T-helper 2 cell treated with Interferon-gamma antibody and Interleukin-4, amounts not matched to agents 5 μg/mL and 100 μg/mL, for 36 hours (primary cell): Measurements from ENCODE around the gene PEF1.

Experiments
- DNase-seq: peaks from one replicate; pipeline ENCODE4 v3.0.0; 2021; ENCODE audit warnings: low spot score
- H3K27ac Mint-ChIP-seq: one replicate; pipeline ENCODE4 v1.8.0; 2021; ENCODE audit warnings: mild to moderate bottlenecking, mixed read lengths
- H3K27me3 Mint-ChIP-seq: one replicate; pipeline ENCODE4 v1.8.0; 2021; ENCODE audit warnings: low read depth, mixed read lengths
- H3K36me3 Mint-ChIP-seq: one replicate; pipeline ENCODE4 v1.8.0; 2021; ENCODE audit warnings: low read depth, mixed read lengths
- H3K4me1 Mint-ChIP-seq: one replicate; pipeline ENCODE4 v1.8.0; 2021; ENCODE audit warnings: low read depth, mixed read lengths
- H3K4me3 Mint-ChIP-seq: one replicate; pipeline ENCODE4 v1.8.0; 2022; ENCODE audit warnings: mild to moderate bottlenecking, moderate library complexity, mixed read lengths
- H3K9me3 Mint-ChIP-seq: one replicate; pipeline ENCODE4 v1.8.0; 2021; ENCODE audit warnings: mixed read lengths

PEF1 gene

DNA sequence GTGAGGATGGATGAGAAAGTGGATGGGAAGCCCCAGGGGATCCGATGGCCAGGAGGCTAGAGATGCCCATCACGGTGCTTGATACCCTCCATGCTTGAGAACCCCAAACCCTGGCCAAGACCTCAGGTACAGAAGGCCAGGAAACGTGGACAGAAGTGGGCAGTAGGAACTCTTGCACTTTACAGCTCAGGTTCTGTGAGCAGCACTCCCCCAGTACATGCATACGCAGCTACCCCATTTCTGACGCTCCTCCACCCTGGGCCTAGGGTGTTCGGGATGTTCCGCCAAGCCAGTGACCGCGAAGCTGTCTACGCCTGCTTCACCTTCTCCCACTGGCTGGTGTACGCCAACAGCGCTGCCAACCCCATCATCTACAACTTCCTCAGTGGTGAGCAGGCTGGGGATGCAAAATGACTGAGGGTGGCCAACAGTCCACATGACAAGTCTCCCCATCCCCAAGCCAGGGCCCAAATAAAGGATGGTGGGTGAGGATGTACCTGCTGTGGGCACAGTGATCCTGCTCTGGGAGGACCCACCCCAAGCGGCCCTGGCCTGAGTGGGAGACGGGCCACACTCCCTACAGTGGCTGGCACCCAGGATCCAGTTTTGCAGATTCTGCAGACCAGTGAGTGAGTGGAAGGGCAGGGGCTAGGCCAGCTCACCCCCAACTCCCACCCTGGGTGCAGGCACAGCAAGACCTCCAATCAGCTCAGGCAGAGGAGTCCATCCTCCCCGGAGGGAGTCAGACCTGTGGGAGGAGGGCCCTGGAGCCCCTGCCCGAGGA lies 19.8 kb downstream of the PEF1 start:
- Mint-ChIP-seq H3K36me3 (peaks cover 7% of the 10 kb centered on the region), H3K4me1 (peaks cover 2% of the 10 kb centered on the region), H3K27ac (no peak overlapping the region), H3K4me3 (no peak overlapping the region), H3K9me3 (no peaks in the 10 kb centered on the region), H3K27me3 (no peaks in the 10 kb centered on the region)
- DNase-seq = no peak

- no peak overlapping the region for H3K27ac Mint-ChIP-seq
- H3K36me3 Mint-ChIP-seq = peaks cover 3% of the 10 kb centered on the region
- H3K4me1 Mint-ChIP-seq = peaks cover 2% of the 10 kb centered on the region
- H3K9me3 Mint-ChIP-seq = no peaks in the 10 kb centered on the region
- no peaks in the 10 kb centered on the region for H3K27me3 Mint-ChIP-seq
- H3K4me3 Mint-ChIP-seq = no peak overlapping the region
- DNase-seq = no peak
Observed at GRCh38 chr1:31624309-31624708, 20.4 kb downstream of the PEF1 start.

GRCh38 chr1:31623365-31623764 lies 21.3 kb downstream of the PEF1 start:
- Mint-ChIP-seq H3K27me3 (peaks cover 3% of the 10 kb centered on the region), H3K4me3 (no peak overlapping the region), H3K27ac (no peak overlapping the region), H3K4me1 (peaks cover 2% of the 10 kb centered on the region), H3K36me3 (peaks cover 2% of the 10 kb centered on the region), H3K9me3 (no peaks in the 10 kb centered on the region)
- DNase-seq = no peak

DNA sequence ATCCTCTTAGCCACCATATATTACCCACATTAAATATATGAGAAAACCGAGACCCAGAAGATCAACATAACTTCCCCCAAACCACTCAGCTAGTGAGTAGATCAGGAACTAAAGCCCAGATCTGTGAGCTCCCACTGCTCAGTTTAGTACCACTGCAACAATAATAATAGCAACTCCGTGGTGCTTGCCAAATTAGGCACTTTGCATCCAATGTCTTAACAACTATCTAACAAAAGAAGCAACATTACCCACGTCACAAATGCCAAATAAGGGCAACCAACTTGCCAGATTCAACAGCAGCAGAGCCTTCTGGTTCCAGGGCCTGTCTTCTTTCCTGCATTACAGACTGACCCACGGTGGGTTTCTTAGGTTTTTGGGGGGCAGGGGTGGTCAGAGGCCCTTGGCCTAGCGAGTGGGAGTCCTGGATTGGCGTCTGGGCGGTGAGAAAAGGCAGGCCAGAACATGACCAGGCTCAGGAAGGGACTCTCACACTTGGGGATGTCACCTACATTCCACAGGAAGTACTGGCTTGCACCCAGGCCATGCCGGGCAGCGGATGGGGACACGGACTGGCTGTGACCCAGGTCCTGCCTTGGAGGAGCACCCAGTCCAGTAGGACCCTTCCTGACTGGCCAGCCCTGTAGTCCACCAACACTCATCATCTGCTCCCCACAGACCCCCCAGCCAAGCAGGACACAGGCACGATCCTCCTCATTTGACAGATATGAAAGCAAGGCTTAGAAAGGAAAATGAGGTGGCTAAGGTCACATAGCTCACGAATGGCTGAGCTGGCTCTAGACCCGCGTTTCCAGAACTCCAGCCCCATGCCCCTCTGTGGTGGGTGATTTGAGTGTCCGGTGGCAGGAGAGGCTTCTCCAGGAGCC lies 22.6 kb downstream of the PEF1 start:
- Mint-ChIP-seq H3K27me3 (peaks cover 9% of the 10 kb centered on the region), H3K4me1 (peaks cover 4% of the 10 kb centered on the region), H3K36me3 (no peaks in the 10 kb centered on the region), H3K4me3 (no peak overlapping the region), H3K27ac (no peak overlapping the region), H3K9me3 (no peaks in the 10 kb centered on the region)
- DNase-seq = no peak

DNA sequence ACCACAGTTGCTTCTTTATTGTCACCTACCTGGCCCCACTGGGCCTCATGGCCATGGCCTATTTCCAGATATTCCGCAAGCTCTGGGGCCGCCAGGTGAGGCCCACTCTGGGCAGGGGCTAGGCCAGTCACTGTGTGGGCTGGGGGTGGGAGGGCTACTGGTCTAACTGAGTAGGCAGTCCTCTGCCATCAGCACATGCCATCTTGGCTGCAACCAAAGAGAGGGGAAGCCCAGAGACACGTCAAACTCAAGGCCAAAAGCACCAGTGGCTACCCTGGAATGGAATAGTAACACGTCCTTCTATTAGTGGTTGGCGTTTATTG lies 23.2 kb downstream of the PEF1 start:
- Mint-ChIP-seq H3K27me3 (peaks cover 15% of the 10 kb centered on the region), H3K36me3 (no peaks in the 10 kb centered on the region), H3K4me3 (no peak overlapping the region), H3K9me3 (no peaks in the 10 kb centered on the region), H3K4me1 (peaks cover 4% of the 10 kb centered on the region), H3K27ac (no peak overlapping the region)
- no peak for DNase-seq

GRCh38 chr1:31620631-31621497 lies 23.8 kb downstream of the PEF1 start:
- H3K27me3 Mint-ChIP-seq = peaks cover 19% of the 10 kb centered on the region
- H3K4me3 Mint-ChIP-seq = no peak overlapping the region
- H3K9me3 Mint-ChIP-seq = no peaks in the 10 kb centered on the region
- H3K4me1 Mint-ChIP-seq = peaks cover 4% of the 10 kb centered on the region
- H3K27ac Mint-ChIP-seq = no peak overlapping the region
- no peak for DNase-seq
- H3K36me3 Mint-ChIP-seq = no peaks in the 10 kb centered on the region

DNA sequence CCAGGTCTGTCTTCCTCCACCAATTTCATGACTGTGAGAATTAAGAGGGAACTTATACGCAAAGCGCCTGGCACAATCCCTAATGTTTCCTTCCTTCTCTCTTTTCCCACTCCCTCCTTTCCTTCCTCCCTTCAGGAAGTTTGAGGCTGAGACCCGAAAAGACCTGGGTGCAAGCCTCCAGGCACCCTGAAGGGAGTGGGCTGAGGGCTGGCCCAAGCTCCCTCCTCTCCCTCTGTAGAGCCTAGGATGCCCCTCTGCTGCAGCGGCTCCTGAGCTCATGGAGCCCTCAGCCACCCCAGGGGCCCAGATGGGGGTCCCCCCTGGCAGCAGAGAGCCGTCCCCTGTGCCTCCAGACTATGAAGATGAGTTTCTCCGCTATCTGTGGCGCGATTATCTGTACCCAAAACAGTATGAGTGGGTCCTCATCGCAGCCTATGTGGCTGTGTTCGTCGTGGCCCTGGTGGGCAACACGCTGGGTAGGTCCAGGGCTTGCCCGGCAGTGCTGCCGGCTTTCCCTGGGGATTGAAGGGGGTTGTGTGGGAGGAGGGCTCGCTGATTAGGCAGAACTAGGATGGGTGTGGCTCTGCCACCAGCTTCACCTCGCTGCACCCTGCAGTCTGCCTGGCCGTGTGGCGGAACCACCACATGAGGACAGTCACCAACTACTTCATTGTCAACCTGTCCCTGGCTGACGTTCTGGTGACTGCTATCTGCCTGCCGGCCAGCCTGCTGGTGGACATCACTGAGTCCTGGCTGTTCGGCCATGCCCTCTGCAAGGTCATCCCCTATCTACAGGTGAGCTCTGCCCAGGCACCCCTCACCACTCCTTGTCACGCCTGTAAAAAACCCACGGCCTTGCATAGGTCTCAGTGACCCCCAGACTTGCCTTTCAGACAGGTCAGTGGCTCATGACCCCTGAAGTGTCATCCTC lies 25.5 kb downstream of the PEF1 start:
- Mint-ChIP-seq H3K9me3 (no peaks in the 10 kb centered on the region), H3K36me3 (no peaks in the 10 kb centered on the region), H3K27ac (no peak overlapping the region), H3K4me3 (no peak overlapping the region), H3K4me1 (peaks cover 2% of the 10 kb centered on the region), H3K27me3 (peaks cover 22% of the 10 kb centered on the region)
- DNase-seq = no peak

DNA sequence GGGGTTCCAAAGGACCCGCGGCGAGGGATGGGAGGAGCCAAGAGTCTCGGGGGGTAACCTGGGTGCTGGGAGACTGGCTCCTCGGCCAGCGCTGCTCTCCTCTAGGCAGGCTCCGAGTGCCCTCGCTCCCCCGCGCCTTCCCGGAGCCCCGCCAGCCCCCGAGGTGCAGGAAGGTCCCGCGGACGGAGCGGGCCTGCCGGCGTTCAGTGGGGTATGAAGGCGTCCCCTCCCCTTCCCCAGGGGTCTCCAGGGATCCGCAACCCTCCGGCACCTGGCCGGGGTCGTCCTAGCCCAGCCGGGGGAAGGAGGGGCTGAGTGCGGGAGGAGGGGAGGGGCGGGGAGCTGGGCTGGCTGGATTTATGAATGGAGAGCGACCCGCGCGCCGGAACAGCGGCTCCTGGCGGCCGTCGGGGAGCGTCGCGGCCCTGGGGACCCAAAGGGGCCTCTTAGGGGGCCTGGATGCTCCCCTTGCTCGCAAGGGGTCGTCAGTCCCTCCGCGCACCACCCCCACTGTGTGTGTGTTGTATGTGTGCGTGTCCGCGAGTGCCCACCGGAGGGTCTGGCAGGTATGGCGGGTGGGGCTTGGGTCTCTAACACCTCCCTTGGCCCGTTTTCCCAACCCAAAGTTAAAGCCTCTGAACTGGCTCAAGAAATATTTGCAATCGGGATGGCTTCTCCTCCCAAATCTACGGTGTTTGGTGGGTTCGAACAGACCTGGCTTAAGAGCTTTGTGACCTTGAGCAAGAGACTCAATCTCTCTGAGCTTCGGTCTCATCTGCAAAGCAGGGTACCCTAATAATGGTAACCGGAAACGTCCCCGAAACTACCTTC lies 26.5 kb downstream of the PEF1 start:
- no peak for DNase-seq
- peaks cover 22% of the 10 kb centered on the region for H3K27me3 Mint-ChIP-seq
- H3K4me3 Mint-ChIP-seq = no peak overlapping the region
- H3K36me3 Mint-ChIP-seq = no peaks in the 10 kb centered on the region
- H3K9me3 Mint-ChIP-seq = no peaks in the 10 kb centered on the region
- peaks cover 2% of the 10 kb centered on the region for H3K4me1 Mint-ChIP-seq
- no peak overlapping the region for H3K27ac Mint-ChIP-seq

DNA sequence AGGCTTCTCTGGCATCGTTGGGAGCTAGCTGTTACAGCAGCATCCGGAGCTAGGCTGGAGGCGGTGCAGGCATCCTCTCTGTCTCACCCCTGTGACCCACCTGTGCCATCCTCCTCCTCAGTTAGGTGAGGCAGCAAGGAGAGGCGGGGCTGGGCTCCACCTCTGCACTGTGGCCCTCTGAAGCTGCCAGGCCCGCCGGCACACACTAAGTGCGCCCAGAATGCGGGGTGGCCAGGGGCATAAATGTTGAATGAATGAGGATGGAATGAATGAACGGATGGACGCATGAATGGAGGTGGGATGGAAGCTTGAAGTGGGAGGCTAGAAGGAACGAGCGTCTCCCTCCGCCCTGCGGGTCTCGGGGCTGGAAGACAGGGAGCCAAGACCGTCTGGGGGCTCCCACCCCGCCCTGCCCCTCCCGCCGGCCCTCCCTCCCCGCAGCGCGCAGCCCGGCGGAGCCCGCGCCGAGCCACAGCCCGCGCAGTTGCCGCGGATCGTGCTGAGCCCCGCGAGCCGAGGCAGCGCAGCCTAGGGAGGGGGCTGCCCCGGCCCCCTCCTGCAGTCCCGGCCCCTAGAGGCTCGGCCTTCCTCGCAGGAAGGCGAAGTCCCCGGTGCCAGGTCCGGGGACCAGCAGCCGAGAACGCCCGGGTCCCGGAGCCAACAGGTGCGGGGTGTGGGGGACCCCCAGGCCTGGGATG lies 27.3 kb downstream of the PEF1 start, which contains the start of gene HCRTR1:
Gene HCRTR1, plus strand, starts transcription at position 472 of the 698 bp plus-strand sequence. CDS start 1,504 bp downstream, outside the sequence.
- peaks cover 2% of the 10 kb centered on the region for H3K4me1 Mint-ChIP-seq
- DNase-seq = no peak
- H3K27me3 Mint-ChIP-seq = peaks cover 25% of the 10 kb centered on the region
- H3K9me3 Mint-ChIP-seq = no peaks in the 10 kb centered on the region
- no peak within 1 kb of the TSS for H3K27ac Mint-ChIP-seq
- no peaks in the 10 kb centered on the region for H3K36me3 Mint-ChIP-seq
- H3K4me3 Mint-ChIP-seq = no peak within 1 kb of the TSS

DNA sequence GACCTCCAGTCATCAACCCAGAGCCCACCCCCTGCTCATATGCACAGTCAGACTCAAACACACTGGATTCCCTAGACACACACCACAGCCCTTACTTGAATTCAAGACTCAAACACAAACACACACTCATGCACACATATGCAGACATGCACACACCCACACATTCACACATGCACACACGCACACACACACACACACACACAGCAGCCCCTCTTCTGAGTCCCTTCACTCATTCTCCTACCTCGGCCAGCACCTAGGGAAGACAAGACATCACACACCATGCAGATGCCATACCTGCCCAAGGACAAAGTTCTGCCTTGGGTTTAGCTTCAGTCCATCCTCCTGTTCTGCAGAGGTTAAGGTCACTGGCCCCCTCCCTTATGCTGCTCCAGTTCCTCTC lies 28.7 kb downstream of the PEF1 start:
- no peaks in the 10 kb centered on the region for H3K9me3 Mint-ChIP-seq
- H3K36me3 Mint-ChIP-seq = no peaks in the 10 kb centered on the region
- H3K27me3 Mint-ChIP-seq = peaks cover 28% of the 10 kb centered on the region
- no peak overlapping the region for H3K4me3 Mint-ChIP-seq
- no peak overlapping the region for H3K27ac Mint-ChIP-seq
- H3K4me1 Mint-ChIP-seq = peaks cover 2% of the 10 kb centered on the region
- DNase-seq = no peak

DNA sequence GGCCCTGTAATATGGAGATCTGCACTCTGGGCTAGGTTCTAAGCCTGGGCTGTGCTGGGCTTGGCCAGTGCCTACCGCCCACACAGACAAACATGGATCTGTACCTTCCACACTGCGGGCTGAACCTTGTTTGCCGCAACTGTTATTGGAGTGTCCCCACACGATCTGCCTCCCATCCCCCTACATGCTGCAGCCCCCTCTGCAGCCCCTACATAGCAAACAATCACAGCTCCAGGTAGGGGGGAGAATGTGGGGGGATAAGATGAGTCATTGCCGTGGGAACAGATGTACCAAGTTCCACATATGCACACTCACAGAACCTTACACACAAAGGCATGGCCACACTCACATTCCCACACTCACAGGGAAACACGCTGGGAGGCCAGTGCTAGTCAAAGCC lies 29.3 kb downstream of the PEF1 start:
- H3K27ac Mint-ChIP-seq = no peak overlapping the region
- H3K36me3 Mint-ChIP-seq = no peaks in the 10 kb centered on the region
- H3K27me3 Mint-ChIP-seq = peaks cover 28% of the 10 kb centered on the region
- no peak for DNase-seq
- peaks cover 2% of the 10 kb centered on the region for H3K4me1 Mint-ChIP-seq
- no peaks in the 10 kb centered on the region for H3K9me3 Mint-ChIP-seq
- H3K4me3 Mint-ChIP-seq = no peak overlapping the region

DNA sequence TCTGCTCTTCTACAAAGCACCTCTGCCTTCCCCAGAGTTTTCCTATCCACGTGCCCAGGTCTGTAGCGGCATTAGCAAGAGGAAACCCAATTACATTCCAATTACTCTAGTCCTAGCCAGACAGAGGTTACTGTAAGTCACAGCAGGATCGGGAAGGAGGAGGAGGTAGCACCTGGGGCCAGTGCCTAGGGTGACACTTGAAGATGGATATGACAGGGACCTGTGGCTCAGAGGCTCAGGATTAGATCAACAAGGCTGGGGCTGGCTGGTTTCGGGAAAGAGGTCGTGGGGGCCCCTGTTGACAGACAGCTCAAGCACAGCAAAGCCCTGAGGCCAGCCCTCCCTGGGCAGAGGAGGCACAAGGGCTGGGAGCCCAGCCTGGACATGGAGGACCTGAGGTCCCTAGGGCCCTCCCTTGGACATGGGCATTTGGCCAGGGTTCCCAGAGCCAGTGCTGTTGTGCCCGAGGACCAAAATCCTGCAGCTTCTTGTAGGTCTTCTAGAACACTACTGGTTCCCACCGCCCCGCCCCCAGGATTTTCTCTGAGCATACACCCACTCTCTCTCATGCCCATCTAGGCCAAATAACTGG lies 30.2 kb downstream of the PEF1 start:
- no peaks in the 10 kb centered on the region for H3K36me3 Mint-ChIP-seq
- H3K27me3 Mint-ChIP-seq = peaks cover 28% of the 10 kb centered on the region
- no peak overlapping the region for H3K4me3 Mint-ChIP-seq
- H3K27ac Mint-ChIP-seq = no peak overlapping the region
- peaks cover 2% of the 10 kb centered on the region for H3K4me1 Mint-ChIP-seq
- no peak for DNase-seq
- H3K9me3 Mint-ChIP-seq = no peaks in the 10 kb centered on the region
